Fibroblast of villous mesenchyme (primary cell): ENCODE measurements around the gene APCDD1L. TPM values are rescaled to one million over a fixed set of nuclear protein-coding genes. Genes with fewer than 3 reads are reported as not detected.

Experiments
- DNase-seq: peaks from one replicate; pipeline ENCODE4 v3.0.0-alpha.2; 2010; ENCODE audit warnings: low read depth
- H3K4me3 ChIP-seq: 2 replicates; pipeline ENCODE4 v1.5.1; 2011; ENCODE audit warnings: low read depth, mild to moderate bottlenecking, low read length
- total RNA-seq: library from RNA; depleted of rRNA; stranded (reverse); fragments of >200 nt; gene quantifications from 2 replicates; pipeline ENCODE4 v1.2.3, GENCODE V29; 2012
- TF ChIP-seq, protein P1 (sequence below): IDR thresholded peaks from 2 replicates; pipeline ENCODE4 v1.5.1; 2012; ENCODE audit warnings: low read depth, mild to moderate bottlenecking, low read length; ENCODE audit not compliant: insufficient read depth

APCDD1L gene
- total RNA-seq, 1 donor = 0.86 TPM

DNA sequence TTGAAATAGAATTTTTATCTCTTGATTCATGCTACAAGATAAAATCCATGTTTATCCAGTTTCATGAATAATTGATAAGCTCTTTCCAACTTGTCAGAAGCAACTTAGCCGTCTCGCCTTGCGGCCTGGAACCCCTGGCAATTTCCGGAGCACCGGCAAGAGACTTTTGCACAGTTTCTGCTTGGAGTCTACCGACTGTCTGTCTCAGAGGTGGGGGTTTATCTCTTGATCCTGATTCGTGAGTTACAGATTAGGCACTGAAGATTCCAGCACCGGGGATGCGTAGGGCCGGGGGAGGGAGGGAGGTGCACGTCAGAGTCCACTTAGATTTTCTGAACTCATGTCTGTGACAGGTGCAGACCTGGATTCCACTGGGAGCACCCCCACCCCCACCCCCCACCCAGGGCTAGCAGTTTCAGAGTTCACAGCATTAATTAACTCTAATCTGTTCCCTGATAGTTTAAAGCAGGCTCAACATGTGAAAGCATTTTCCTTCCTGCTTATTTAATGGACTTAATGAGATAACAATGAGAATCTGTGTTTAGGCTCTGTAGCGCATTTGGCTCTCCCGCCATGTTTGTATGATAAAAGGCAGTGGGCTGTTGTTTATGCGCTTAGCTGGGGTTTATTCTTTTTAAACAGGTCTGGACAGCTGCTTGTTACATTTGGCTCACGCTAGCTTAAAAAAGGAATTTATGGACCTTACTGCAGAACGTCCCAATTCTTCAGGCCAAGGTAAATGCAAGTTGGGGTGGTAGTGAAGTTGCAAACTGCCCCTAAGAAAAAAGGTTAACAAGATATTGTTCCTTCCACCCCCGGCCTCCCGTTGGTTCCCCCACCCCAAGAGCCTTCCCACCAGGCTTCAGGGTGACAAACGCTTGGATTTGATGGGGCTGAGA, 8.1 kb upstream of the APCDD1L start:
- H3K4me3 ChIP-seq = no peak overlapping the region
- DNase-seq = no peak
- TF ChIP-seq, protein P1, sequence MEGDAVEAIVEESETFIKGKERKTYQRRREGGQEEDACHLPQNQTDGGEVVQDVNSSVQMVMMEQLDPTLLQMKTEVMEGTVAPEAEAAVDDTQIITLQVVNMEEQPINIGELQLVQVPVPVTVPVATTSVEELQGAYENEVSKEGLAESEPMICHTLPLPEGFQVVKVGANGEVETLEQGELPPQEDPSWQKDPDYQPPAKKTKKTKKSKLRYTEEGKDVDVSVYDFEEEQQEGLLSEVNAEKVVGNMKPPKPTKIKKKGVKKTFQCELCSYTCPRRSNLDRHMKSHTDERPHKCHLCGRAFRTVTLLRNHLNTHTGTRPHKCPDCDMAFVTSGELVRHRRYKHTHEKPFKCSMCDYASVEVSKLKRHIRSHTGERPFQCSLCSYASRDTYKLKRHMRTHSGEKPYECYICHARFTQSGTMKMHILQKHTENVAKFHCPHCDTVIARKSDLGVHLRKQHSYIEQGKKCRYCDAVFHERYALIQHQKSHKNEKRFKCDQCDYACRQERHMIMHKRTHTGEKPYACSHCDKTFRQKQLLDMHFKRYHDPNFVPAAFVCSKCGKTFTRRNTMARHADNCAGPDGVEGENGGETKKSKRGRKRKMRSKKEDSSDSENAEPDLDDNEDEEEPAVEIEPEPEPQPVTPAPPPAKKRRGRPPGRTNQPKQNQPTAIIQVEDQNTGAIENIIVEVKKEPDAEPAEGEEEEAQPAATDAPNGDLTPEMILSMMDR = no peak

GRCh38 chr20:58522666-58523065, 7.5 kb upstream of the APCDD1L start:
- no peak overlapping the region for H3K4me3 ChIP-seq
- no peak for DNase-seq
- TF ChIP-seq, protein P1 = no peak

DNA sequence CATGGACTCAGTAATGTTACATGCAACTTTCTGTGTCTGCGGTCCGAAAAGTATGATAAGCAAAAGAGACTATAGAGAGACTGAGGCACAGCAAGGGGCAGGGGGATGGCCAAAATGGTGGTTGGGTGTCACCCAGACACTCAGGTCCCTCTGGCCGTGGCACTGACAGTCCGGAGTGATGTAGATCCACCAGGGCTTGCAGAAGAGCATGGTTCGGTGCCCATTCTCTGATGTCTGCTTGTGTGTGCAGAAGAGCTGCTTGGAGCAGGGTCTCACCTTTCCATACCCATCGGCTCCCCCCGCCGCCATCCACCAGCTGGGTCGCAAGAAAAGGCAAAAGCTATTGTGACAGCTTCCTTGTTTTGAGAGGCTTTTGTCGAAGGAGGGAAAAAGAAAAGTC, 6.6 kb upstream of the APCDD1L start:
- TF ChIP-seq, protein P1 = no peak
- no peak overlapping the region for H3K4me3 ChIP-seq
- no peak for DNase-seq

GRCh38 chr20:58519940-58520712, 4.9 kb upstream of the APCDD1L start:
- H3K4me3 ChIP-seq = no peak overlapping the region
- no peak for DNase-seq
- TF ChIP-seq, protein P1 = no peak

- no peak for DNase-seq
Observed at GRCh38 chr20:58518896-58519593, 3.8 kb upstream of the APCDD1L start.

DNA sequence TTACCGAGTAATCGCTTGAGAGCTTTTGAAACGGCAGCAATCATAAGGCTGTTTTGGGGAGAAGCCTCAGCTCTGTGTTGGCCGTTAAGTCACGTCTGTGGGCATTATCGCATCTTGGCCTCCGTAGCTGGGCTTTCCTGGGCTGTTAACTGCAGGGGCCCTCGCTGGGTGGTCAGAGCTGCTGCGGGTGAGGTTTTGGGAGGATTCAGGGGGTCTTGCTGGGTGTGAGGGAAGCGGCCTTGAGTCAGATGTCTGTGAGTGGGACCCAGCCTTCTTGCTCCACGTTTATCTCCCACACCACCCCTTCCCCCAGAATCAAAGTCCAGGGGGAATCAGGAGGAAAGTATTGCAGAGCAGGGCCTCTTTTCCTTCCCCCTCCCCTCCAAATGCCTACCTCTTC, 3.2 kb upstream of the APCDD1L start:
- DNase-seq = no peak
- TF ChIP-seq, protein P1 = no peak
- H3K4me3 ChIP-seq = no peak overlapping the region

More at GRCh38 chr20:58518896-58519593, 3.8 kb upstream of the APCDD1L start:
- TF ChIP-seq, protein P1 = no peak
- no peak overlapping the region for H3K4me3 ChIP-seq
